Measurements from ENCODE around the gene CISH.
A peak's percentile ranks its signal among the peaks of the same experiment; 100 is the strongest.

Gene CISH

GRCh38 chr3:50628601-50629000 lies 17.0 kb upstream of the CISH start:
- no peak for DNase-seq (ENCODE audit: low read depth in 1 of 2, low spot score in 1 of 2)
- peak overlapping the region; percentile 16; the same call in 1 of the 2 replicates for H3K27ac ChIP-seq (replicated peaks)
- TF ChIP-seq POLR2AphosphoS5 (IDR thresholded peaks at IDR 0.05; ENCODE audit: low read depth) (no peak), SPI1 (IDR thresholded peaks at IDR 0.05; ENCODE audit: borderline replicate concordance, low read depth) (no peak), GABPA (IDR thresholded peaks at IDR 0.05; ENCODE audit: low read depth) (no peak)
- H3K27me3 ChIP-seq (ENCODE audit: insufficient read depth, poor library complexity, severe bottlenecking): no peaks in the 10 kb centered on the region
- no peak overlapping the region for H3K4me3 ChIP-seq (replicated peaks; ENCODE audit: insufficient read depth, low read length)

- no peak overlapping the region for H3K27ac ChIP-seq (replicated peaks)
- no peaks in the 10 kb centered on the region for H3K27me3 ChIP-seq (ENCODE audit: insufficient read depth, poor library complexity, severe bottlenecking)
- DNase-seq (ENCODE audit: low read depth in 1 of 2, low spot score in 1 of 2): no peak
- TF ChIP-seq CTCF (IDR thresholded peaks at IDR 0.05; ENCODE audit: insufficient read depth, low read length): no peak
- TF ChIP-seq SPI1 (IDR thresholded peaks at IDR 0.05; ENCODE audit: borderline replicate concordance, low read depth): no peak
- TF ChIP-seq GABPA (IDR thresholded peaks at IDR 0.05; ENCODE audit: low read depth): no peak
- TF ChIP-seq, protein P1, sequence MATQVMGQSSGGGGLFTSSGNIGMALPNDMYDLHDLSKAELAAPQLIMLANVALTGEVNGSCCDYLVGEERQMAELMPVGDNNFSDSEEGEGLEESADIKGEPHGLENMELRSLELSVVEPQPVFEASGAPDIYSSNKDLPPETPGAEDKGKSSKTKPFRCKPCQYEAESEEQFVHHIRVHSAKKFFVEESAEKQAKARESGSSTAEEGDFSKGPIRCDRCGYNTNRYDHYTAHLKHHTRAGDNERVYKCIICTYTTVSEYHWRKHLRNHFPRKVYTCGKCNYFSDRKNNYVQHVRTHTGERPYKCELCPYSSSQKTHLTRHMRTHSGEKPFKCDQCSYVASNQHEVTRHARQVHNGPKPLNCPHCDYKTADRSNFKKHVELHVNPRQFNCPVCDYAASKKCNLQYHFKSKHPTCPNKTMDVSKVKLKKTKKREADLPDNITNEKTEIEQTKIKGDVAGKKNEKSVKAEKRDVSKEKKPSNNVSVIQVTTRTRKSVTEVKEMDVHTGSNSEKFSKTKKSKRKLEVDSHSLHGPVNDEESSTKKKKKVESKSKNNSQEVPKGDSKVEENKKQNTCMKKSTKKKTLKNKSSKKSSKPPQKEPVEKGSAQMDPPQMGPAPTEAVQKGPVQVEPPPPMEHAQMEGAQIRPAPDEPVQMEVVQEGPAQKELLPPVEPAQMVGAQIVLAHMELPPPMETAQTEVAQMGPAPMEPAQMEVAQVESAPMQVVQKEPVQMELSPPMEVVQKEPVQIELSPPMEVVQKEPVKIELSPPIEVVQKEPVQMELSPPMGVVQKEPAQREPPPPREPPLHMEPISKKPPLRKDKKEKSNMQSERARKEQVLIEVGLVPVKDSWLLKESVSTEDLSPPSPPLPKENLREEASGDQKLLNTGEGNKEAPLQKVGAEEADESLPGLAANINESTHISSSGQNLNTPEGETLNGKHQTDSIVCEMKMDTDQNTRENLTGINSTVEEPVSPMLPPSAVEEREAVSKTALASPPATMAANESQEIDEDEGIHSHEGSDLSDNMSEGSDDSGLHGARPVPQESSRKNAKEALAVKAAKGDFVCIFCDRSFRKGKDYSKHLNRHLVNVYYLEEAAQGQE (IDR thresholded peaks at IDR 0.05; ENCODE audit: insufficient replicate concordance, low read depth): no peak
- H3K4me3 ChIP-seq (replicated peaks; ENCODE audit: insufficient read depth, low read length): no peak overlapping the region
Observed at GRCh38 chr3:50627407-50628051, 16.0 kb upstream of the CISH start.

GRCh38 chr3:50626401-50626800 lies 14.8 kb upstream of the CISH start:
- Histone ChIP-seq H3K4me3 (replicated peaks; ENCODE audit: insufficient read depth, low read length) (no peak overlapping the region), H3K27me3 (ENCODE audit: insufficient read depth, poor library complexity, severe bottlenecking) (no peaks in the 10 kb centered on the region), H3K27ac (replicated peaks) (0 out of 2 replicates have a peak overlapping the region, but pooled peaks have one; percentile 0)
- no peak for TF ChIP-seq GABPA (IDR thresholded peaks at IDR 0.05; ENCODE audit: low read depth)
- no peak for TF ChIP-seq POLR2AphosphoS5 (IDR thresholded peaks at IDR 0.05; ENCODE audit: low read depth)
- TF ChIP-seq, protein P1 (IDR thresholded peaks at IDR 0.05; ENCODE audit: insufficient replicate concordance, low read depth): no peak
- TF ChIP-seq CTCF (IDR thresholded peaks at IDR 0.05; ENCODE audit: insufficient read depth, low read length): no peak
- TF ChIP-seq SPI1 (IDR thresholded peaks at IDR 0.05; ENCODE audit: borderline replicate concordance, low read depth): no peak
- no peak for DNase-seq (ENCODE audit: low read depth in 1 of 2, low spot score in 1 of 2)

- Histone ChIP-seq H3K27ac (replicated peaks) (peak overlapping the region; percentile 25), H3K27me3 (ENCODE audit: insufficient read depth, poor library complexity, severe bottlenecking) (no peaks in the 10 kb centered on the region), H3K4me3 (replicated peaks; ENCODE audit: insufficient read depth, low read length) (no peak overlapping the region)
- TF ChIP-seq, protein P1 (IDR thresholded peaks at IDR 0.05; ENCODE audit: insufficient replicate concordance, low read depth): peak; percentile 18
- no peak for TF ChIP-seq CTCF (IDR thresholded peaks at IDR 0.05; ENCODE audit: insufficient read depth, low read length)
- no peak for DNase-seq (ENCODE audit: low read depth in 1 of 2, low spot score in 1 of 2)
Observed at GRCh38 chr3:50625231-50626182, 13.9 kb upstream of the CISH start.

Measured in HL-60 (cell line).